HUES6 (cell line): Measurements from ENCODE around the gene SLC29A3.

Experiments
- H3K27ac ChIP-seq: 2 replicates; pipeline ENCODE4 v1.7.0; 2013; ENCODE audit warnings: low read depth, mild to moderate bottlenecking, low read length, inconsistent platforms
- H3K27me3 ChIP-seq: 2 replicates; pipeline ENCODE4 v1.6.1; 2013; ENCODE audit warnings: low read length; ENCODE audit not compliant: control insufficient read depth, insufficient read depth
- H3K36me3 ChIP-seq: 2 replicates; pipeline ENCODE4 v1.6.1; 2013; ENCODE audit warnings: low read length; ENCODE audit not compliant: control insufficient read depth, insufficient read depth
- H3K4me1 ChIP-seq: 2 replicates; pipeline ENCODE4 v1.6.1; 2013; ENCODE audit warnings: low read length; ENCODE audit not compliant: control insufficient read depth, insufficient read depth
- H3K4me3 ChIP-seq: 2 replicates; pipeline ENCODE4 v1.5.1; 2013; ENCODE audit warnings: low read depth, low read length
- H3K9ac ChIP-seq: one replicate; pipeline ENCODE4 v1.6.1; 2013; ENCODE audit warnings: mild to moderate bottlenecking, low read length
- H3K9me3 ChIP-seq: 2 replicates; pipeline ENCODE4 v1.6.1; 2013; ENCODE audit warnings: low read depth, low read length; ENCODE audit not compliant: control insufficient read depth, insufficient read depth

The SLC29A3 gene

GRCh38 chr10:71314028-71314693 is 4.9 kb upstream of the SLC29A3 start:
- Histone ChIP-seq H3K27ac (no peak overlapping the region), H3K4me1 (peaks cover 12% of the 10 kb centered on the region), H3K9me3 (no peaks in the 10 kb centered on the region), H3K27me3 (peaks cover 6% of the 10 kb centered on the region; the same call in 1 of the 2 replicates), H3K36me3 (no peaks in the 10 kb centered on the region), H3K9ac (no peak overlapping the region), H3K4me3 (peak overlapping the region; percentile 51)

- H3K9me3 ChIP-seq: no peaks in the 10 kb centered on the region
- H3K4me1 ChIP-seq: peaks cover 12% of the 10 kb centered on the region
- H3K27me3 ChIP-seq: peaks cover 6% of the 10 kb centered on the region; the same call in 1 of the 2 replicates
- H3K9ac ChIP-seq: no peak overlapping the region
- no peak overlapping the region for H3K27ac ChIP-seq
- peak overlapping the region; percentile 51 for H3K4me3 ChIP-seq
- H3K36me3 ChIP-seq: no peaks in the 10 kb centered on the region
These were observed 4.3 kb upstream of the SLC29A3 start for GRCh38 chr10:71314694-71315225.

GRCh38 chr10:71316056-71316785 is 2.8 kb upstream of the SLC29A3 start:
- Histone ChIP-seq H3K27me3 (peaks cover 3% of the 10 kb centered on the region; the same call in 1 of the 2 replicates), H3K36me3 (no peaks in the 10 kb centered on the region), H3K9me3 (no peaks in the 10 kb centered on the region), H3K9ac (no peak overlapping the region), H3K4me1 (peaks cover 12% of the 10 kb centered on the region), H3K27ac (no peak overlapping the region), H3K4me3 (no peak overlapping the region)

GRCh38 chr10:71316786-71317160 is 2.3 kb upstream of the SLC29A3 start:
- Histone ChIP-seq H3K4me3 (no peak overlapping the region), H3K36me3 (no peaks in the 10 kb centered on the region), H3K9ac (no peak overlapping the region), H3K27ac (no peak overlapping the region), H3K9me3 (no peaks in the 10 kb centered on the region), H3K4me1 (peaks cover 12% of the 10 kb centered on the region), H3K27me3 (peaks cover 3% of the 10 kb centered on the region; the same call in 1 of the 2 replicates)

GRCh38 chr10:71317739-71318138 is 1.3 kb upstream of the SLC29A3 start:
- Histone ChIP-seq H3K4me3 (no peak overlapping the region), H3K9me3 (no peaks in the 10 kb centered on the region), H3K36me3 (peaks cover under 1% of the 10 kb centered on the region; the same call in 1 of the 2 replicates), H3K4me1 (peaks cover 12% of the 10 kb centered on the region), H3K9ac (no peak overlapping the region), H3K27me3 (peaks cover 2% of the 10 kb centered on the region; the same call in 1 of the 2 replicates), H3K27ac (no peak overlapping the region)

GRCh38 chr10:71319800-71320392 is 837 bp downstream of the SLC29A3 start:
- peaks cover 19% of the 10 kb centered on the region for H3K36me3 ChIP-seq
- peaks cover 7% of the 10 kb centered on the region for H3K4me1 ChIP-seq
- no peaks in the 10 kb centered on the region for H3K9me3 ChIP-seq
- peak overlapping the region; percentile 87 for H3K4me3 ChIP-seq
- H3K27ac ChIP-seq: no peak overlapping the region
- H3K27me3 ChIP-seq: no peaks in the 10 kb centered on the region
- peak overlapping the region; percentile 77 for H3K9ac ChIP-seq

- 0 out of 2 replicates have a peak, but pooled peaks cover 5% of the 10 kb centered on the region for H3K4me1 ChIP-seq
- no peak overlapping the region for H3K4me3 ChIP-seq
- H3K36me3 ChIP-seq: peaks cover 19% of the 10 kb centered on the region
- no peak overlapping the region for H3K27ac ChIP-seq
- no peaks in the 10 kb centered on the region for H3K9me3 ChIP-seq
- no peaks in the 10 kb centered on the region for H3K27me3 ChIP-seq
- no peak overlapping the region for H3K9ac ChIP-seq
These were observed 1.5 kb downstream of the SLC29A3 start for GRCh38 chr10:71320592-71320991.

- H3K9me3 ChIP-seq: no peaks in the 10 kb centered on the region
- 0 out of 2 replicates have a peak, but pooled peaks cover 5% of the 10 kb centered on the region for H3K4me1 ChIP-seq
- H3K36me3 ChIP-seq: peaks cover 19% of the 10 kb centered on the region
- H3K9ac ChIP-seq: no peak overlapping the region
- no peak overlapping the region for H3K4me3 ChIP-seq
- no peaks in the 10 kb centered on the region for H3K27me3 ChIP-seq
- no peak overlapping the region for H3K27ac ChIP-seq
These were observed 2.3 kb downstream of the SLC29A3 start for GRCh38 chr10:71321386-71321785.

- Histone ChIP-seq H3K4me1 (0 out of 2 replicates have a peak, but pooled peaks cover 3% of the 10 kb centered on the region), H3K36me3 (peaks cover 19% of the 10 kb centered on the region), H3K9me3 (no peaks in the 10 kb centered on the region), H3K9ac (no peak overlapping the region), H3K27me3 (no peaks in the 10 kb centered on the region), H3K27ac (no peak overlapping the region), H3K4me3 (no peak overlapping the region)
These were observed 4.3 kb downstream of the SLC29A3 start for GRCh38 chr10:71323407-71323806.

GRCh38 chr10:71324743-71325142 is 5.7 kb downstream of the SLC29A3 start:
- H3K36me3 ChIP-seq: peaks cover 19% of the 10 kb centered on the region
- H3K4me1 ChIP-seq: no peaks in the 10 kb centered on the region
- H3K9ac ChIP-seq: no peak overlapping the region
- no peaks in the 10 kb centered on the region for H3K27me3 ChIP-seq
- H3K4me3 ChIP-seq: no peak overlapping the region
- no peaks in the 10 kb centered on the region for H3K9me3 ChIP-seq
- H3K27ac ChIP-seq: no peak overlapping the region

- Histone ChIP-seq H3K27ac (no peak overlapping the region), H3K9ac (no peak overlapping the region), H3K4me1 (no peaks in the 10 kb centered on the region), H3K4me3 (no peak overlapping the region), H3K36me3 (peaks cover 19% of the 10 kb centered on the region), H3K27me3 (no peaks in the 10 kb centered on the region), H3K9me3 (no peaks in the 10 kb centered on the region)
These were observed 6.2 kb downstream of the SLC29A3 start for GRCh38 chr10:71325267-71325666.
